Tibial nerve (tissue), 3 donors: Measurements from ENCODE around the gene SLCO2A1.

Source experiments
- CTCF ChIP-seq, 5 experiments: fragments of 200-600 bp in 3 of 5; fragments of 450-650 bp in 2 of 5; sonication (generic) in 3 of 5; IDR thresholded peaks; one replicate each; pipeline ENCODE4 v1.5.1; 2016 to 2019; ENCODE audit warnings: antibody characterized with exemption in 5 of 5, mild to moderate bottlenecking in 3 of 5, moderate library complexity in 2 of 5
- POLR2A ChIP-seq, 2 donors: fragments of 450-650 bp; IDR thresholded peaks; one replicate each; pipeline ENCODE4 v1.6.1; 2017; ENCODE audit warnings: antibody characterized with exemption in 2 of 2, mild to moderate bottlenecking in 2 of 2, moderate library complexity in 2 of 2

GRCh38 chr3:133886031-133886722 lies 143.5 kb downstream of the SLCO2A1 start:
- TF ChIP-seq CTCF (IDR thresholded peaks at IDR 0.05), result no peak
- no peak for TF ChIP-seq POLR2A (IDR thresholded peaks at IDR 0.05)
